GM19023 (cell line): ENCODE results near the gene CAMSAP2.
"Not testable (repeated sequence)": the region's sequence is repeated elsewhere in the genome, so short reads cannot be mapped to it uniquely, and the experiment has no call there.

Source experiments
- ATAC-seq: cut with Tn5 transposase; IDR thresholded peaks from one replicate; pipeline ENCODE4 v1.9.1; 2021; ENCODE audit warnings: mild to moderate bottlenecking, moderate library complexity; ENCODE audit not compliant: unreplicated experiment

Gene CAMSAP2

DNA sequence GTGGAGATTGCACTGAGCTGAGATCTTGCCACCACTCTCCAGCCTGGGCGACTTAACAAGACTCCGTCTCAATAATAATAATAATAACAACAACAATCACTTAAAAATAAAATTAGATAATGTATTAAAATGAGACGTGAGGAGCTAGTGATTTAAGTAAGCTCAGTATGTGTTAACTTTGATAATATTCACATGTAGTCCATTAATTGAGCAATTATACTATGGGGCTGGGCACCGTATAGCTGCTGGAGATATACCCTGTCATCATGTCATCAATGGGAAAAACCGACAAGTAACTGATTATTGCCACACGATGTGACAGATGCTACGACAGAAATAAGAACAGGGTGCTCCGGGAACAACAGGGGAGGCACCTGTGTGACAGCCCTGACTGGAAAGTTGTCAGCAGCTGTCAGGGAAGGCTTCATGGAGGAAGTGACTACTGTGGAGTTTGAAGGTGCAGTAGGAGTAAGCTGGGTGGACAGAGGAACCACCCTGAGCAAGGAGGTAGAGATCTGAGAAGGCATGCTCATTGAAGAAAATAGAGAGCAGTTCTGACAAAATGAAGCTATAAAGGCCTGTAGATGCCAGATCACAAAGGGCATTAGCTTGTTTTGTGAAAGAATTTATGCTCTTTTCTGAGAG is 924 bp upstream of the CAMSAP2 start:
- no peak for ATAC-seq

DNA sequence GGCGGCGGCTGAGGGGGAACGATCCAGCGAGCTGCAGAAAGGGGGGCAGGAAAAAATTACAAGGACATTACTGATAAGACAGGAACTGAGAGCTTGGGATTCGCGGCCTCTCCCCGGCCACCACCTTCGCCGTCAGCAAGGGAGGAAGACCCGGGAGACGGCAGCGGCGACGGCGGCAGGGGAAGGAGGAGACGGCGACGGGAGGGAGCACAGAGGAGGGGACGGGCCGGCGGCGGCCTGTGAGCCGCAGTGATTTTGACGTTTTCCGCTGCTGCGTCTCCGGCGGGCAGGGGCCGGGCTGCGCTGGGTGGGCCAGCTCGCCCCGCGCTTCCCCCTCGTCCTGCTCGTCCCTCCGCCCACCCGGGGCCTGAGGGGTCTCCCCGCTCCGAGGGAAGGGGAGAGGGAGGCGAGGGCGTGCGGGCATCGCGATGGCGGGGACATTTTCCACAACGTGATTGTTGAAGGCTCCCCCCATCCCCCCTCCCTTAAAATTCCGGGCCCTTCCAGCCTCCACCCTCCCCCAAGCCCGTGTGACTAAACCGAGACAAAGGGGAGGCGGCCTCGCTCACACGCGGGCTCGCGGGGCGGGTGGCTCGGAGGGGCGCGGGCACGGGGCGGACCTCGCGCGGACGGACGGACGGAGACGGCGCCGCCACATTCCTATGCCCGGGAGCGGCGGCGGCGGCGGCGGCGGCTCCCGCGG is 407 bp downstream of the CAMSAP2 start:
- peak; percentile 68 for ATAC-seq

DNA sequence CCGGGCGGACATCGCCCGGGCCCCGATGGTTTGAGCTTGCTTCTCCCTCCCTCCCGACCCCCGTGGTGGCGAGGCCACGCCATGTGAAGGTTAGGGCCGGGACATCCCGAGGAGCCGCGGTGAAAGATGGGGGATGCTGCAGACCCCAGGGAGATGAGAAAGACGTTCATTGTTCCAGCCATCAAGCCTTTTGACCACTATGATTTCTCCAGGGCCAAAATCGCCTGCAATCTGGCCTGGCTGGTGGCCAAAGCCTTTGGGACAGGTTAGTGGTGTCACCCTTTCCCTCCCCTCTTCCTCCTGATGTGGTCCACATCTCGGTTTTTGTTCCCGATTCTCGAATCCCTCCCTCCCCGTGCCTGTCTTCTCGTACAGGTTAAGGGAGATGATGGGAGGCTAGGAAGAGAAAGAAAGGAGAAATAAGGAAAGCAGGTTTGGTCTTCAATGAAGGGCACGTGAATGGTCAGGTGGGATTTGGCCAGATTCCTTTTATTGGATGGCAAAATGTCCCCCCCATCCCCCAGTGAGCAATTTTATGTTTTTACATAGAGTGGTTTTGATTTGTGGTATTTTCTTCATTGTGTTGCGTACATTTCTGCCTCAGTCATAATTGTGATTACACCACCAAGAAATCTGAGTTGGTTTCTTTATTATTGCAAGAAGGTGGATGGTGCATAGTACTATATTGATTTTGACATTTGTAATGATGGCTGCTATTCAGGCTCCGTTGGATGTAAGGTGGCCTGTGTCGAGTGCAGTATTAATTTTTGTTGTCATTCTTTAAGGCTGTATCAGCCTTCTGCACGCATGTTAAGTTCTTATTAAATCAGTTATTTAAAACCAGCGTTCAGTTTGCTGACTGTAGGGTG is 1.2 kb downstream of the CAMSAP2 start:
- ATAC-seq = no peak

DNA sequence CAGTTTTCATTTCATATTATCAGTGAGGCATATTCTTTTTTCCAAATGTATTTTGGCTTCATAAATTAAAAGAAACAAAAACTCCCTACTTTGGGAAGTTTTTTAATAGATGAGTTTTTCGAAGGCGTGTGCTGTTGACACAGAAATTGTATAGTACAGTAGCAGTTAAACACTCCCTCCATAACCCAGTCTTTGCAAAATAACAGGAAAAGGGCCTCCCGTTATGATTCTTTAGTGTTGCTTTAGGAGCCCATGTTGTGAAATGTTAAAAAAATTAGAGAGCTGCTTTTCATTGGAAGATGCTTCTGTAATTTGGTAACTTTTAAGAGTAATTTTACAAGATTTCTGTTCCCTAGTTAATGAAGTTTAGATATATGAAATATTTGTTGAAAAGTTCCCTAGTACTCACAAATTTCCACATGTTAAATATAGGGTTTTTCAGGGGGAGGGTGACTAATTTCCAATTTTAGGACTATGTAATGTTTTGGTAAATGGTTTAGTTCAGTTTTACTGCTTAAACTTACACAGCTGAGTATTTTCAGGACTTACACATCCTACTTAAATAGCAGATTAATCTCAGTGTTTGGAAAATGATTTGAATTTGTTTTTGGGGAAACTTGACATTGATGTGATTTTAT is 2.0 kb downstream of the CAMSAP2 start:
- ATAC-seq = no peak

DNA sequence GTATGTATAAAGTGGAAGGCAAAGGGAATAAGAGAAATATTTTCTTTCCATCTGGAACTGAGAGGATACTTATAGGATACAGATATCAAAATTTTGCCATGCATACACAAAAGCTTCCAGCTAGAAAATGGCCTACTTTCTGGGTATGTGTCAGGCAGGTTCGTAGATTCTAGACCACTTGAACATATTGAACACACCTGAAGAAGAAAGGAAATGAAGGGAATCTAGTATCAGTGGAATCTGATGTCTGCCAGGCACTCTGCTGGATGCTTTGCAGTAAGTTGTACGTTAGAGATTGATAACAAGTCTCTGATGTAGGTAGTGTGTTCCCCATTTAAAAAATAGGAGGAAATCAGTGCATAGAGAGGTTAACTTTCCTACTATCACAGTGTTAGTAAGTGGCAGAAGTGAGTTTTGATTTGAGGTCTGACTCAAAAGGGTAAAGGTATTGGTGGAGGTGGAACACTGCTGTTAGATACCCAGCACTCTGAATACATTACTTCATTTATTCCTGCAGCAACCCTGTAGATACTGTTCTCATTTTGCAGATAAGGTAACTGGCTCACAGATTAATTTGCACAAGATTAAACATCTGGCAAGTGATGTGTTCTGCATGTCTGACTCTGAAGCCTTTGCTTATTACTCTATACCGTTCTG is 3.0 kb downstream of the CAMSAP2 start:
- ATAC-seq = no peak

DNA sequence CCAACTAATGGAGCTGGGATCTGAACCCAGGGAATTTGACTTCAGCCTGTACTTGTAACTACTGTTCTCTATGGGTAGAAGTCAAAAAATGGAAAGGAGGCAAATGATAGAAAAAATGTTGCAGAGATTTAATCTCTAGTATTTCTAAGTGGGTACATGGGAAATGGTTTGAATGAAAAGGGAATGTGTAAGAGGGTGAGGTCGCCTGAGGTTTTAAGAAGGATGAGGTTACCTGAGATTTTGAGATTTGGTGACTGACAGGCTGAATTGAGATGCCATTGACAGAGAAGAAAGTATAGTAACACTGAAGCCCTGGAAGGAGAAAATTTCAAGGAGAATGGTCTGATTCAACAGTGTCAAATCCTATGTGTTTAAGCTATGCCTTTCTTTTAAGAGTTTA is 5.5 kb downstream of the CAMSAP2 start:
- ATAC-seq = no peak

DNA sequence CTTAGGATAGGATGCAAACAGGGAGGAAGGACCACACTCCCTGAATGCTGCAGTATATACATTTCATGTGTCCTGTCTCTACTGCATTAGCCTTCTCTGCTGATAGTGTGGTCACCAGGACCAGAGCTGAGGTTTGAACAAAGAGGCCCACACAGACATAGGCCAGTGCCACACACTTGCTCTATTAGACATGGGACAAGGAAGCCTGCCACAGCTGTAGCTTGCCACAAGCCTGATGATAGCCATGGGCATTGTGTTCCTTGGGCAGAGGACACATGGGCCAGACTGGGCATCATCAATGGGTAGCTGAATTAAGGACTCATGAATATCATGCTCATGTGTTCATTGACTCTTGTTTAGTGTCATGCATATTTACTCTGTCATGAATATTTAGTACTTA is 10.4 kb downstream of the CAMSAP2 start:
- no peak for ATAC-seq

DNA sequence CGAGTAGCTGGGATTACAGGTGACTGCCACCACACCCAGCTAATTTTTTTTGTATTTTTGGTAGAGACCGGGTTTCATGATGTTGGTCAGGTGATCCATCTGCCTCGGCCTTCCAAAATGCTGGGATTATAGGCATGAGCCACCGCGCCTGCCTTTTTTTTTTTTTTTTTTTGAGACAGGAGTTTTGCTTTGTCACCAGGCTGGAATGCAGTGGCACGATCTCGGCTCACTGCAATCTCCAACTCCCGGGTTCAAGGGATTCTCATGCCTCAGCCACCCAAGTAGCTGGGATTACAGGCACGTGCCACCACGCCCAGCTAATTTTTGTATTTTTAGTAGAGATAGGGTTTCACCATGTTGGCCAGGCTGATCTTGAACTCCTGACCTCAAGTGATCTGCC is 12.1 kb downstream of the CAMSAP2 start:
- ATAC-seq = not testable (repeated sequence)

DNA sequence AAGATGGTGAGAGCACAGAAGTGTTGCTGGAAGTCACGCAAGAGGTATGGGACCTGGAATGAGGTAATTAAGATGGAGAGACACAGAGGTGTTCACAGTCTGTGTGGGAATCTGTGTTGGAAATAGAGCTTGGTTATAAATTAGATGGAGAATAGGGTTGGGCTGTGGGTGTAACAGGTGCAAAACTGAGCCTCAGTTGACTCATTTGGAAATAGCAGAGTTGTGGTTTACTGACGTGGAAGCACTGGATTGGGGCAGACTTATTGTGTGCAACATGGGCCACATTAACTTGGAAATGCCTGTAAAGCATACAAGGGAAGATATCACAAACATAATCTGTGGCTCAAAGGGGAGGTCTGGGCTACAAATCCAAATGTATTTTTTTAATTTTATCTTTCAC is 13.0 kb downstream of the CAMSAP2 start:
- peak; percentile 89 for ATAC-seq

DNA sequence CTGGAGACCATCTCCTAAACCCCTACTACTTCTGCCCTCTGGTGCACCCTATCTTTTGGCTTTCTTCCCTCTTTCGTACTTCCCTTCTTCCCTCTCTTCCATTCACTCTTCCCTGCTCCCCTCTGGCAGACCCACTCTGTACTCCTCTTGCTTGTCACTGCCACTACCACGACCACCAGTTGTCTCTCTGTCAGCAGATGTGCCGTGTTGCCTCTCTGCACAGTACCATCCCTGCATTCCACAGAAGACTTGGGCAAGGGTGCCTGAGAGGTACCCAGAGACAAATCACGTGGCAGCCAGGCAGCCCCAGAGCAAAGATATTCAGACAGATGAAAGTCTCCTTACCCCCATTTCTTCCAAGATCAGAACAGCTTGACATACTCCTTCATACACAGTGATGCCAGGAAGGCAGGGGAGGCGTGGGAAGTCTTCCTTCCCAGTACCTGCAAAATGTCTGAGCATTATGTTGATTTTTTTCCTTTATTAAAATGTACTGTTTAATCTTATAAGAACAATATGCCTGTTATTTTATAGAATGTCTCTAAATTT is 15.0 kb downstream of the CAMSAP2 start:
- no peak for ATAC-seq

DNA sequence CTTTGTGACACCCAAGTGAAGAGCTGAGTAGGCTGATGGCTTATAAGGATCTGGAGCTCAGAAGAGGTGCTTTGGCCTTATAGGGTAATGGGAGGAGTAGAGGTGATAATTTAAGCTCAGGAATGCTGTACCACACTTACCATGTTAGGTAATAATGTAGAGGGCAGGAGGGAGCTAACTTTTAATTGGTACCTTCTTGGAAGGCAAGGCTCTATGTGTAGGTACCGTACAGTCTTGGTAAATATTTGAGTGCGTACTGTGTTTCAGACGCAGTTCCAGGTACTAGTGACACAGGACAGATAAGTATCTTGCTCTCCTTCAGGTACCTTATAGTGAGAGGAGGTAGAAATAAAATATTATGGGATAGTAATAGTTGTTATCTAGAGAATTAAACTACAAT is 16.8 kb downstream of the CAMSAP2 start:
- ATAC-seq = no peak

DNA sequence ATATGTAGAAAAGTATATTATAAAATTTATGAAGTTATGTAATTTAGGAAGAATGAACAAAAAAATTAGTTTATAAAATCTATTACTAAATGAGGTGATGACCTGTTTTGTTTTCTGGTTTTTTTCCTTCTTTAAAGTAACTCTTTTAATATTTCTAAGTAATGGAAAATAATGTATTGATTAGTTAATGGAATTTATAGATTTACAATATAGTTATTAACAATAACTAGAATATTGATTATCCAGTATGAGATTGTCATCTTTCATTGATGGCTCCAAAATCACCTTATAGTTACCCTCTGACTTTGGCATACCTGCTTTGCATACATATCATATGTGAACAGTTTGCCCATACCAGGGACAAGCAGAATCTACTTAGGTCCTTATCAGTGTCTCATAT is 23.4 kb downstream of the CAMSAP2 start:
- ATAC-seq = no peak

DNA sequence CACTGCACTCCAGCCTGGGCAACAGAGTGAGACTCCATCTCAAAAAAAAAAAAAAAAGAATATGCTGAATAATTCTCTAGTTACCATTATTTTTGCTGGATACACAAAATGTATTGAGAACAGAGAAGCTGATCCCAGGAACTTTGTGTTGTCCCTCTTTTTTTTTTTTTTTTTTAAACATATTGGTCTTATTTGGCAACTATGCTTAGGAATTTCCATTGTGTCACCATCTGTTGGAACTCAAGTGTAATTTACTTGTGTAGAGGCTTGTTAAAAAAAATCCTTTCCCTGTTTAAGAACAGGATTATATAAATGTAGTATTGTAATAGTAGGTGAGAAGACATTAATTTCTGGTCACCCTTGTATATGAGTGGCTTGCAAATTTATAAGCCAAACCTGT is 28.6 kb downstream of the CAMSAP2 start:
- no peak for ATAC-seq

DNA sequence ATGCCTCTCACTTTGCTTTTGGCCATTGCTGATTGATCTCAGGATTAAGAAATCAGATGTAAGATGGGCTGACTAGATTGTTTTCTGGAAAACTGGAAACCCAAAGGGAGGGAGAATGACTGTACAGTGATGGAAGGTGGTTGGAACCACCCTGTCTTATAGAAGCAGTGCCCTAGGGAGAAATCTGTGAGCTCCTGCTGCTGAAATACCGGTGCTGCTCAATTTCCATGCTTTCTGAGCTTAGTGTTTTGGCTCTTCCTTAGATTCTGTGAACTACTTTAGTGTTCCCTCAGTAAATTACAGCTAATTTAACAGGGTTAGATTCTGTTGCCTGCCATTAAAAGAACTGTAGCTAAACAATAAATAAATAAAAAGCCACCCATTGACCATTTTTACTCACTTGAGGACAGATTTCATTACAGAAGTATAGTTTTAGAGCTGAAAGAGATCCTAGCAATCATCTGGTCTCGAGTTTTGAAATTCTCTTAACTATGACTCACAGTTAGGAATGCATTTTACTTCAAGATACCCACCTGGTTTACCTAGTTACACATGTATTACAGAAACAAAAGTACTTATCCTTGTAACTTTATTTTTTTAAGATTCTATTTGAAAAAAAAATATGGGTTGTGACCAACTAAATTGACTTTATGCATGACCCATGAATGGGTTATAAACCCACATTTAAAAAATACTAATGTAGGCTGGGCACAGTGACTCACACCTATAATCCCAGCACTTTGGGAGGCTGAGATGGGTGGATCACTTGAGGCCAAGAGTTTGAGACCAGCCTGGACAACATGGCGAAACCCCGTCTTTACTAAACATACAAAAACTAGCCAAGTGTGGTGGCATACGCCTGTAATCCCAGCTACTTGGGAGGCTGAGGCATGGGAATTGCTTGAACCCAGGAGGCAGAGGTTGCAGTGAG is 33.2 kb downstream of the CAMSAP2 start:
- no peak for ATAC-seq

DNA sequence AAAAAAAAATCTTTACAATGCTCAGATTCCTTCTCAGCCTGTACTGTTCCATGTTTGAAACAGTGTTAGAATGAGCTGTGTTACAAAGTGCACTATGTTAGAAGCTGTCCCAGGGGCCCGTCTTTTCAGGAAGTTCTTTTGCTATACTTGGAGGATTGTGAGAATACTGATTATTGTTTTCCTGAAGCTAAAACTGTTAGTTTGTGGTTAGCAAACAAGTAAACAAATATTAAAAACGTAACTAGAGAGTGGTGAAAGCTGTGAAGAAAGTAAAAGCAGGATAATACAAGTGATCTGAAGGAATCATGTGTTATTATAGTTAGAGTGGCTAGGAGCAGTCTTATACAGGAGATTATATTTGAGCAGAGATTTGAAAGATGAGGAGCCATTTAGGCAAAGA is 35.6 kb downstream of the CAMSAP2 start:
- no peak for ATAC-seq

DNA sequence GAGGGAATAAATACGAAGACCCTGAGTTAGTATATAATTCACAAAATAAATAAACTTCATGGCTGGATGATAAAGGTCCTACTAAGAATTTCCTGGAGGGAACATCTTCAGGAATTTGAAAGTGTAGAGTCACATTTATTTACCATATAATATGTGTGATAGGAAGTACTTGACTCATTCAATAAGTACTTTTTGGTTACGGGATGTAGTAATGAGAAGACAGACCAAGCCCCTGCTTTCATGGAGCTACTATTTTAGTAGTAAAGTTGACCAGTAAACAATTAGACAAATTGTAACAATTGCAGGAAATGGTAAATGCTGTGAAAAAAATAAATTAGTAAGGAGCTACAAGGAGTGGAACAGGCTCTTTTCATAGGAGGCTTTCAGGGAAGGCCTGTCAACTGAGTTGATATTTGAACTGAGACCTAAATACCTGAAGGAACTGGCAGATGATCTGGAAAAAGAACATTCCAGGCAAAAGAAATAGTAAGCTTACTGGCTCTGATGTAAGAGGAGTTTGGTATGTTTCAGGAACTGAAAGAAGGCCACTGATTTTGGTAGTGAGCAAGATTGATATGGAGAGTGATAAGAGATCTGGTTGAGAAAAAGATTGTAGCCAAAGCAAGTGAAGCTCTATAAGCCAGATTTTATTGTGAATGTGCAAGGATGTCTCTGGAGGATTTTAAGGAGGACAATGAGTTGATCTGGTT is 36.2 kb downstream of the CAMSAP2 start:
- no peak for ATAC-seq

DNA sequence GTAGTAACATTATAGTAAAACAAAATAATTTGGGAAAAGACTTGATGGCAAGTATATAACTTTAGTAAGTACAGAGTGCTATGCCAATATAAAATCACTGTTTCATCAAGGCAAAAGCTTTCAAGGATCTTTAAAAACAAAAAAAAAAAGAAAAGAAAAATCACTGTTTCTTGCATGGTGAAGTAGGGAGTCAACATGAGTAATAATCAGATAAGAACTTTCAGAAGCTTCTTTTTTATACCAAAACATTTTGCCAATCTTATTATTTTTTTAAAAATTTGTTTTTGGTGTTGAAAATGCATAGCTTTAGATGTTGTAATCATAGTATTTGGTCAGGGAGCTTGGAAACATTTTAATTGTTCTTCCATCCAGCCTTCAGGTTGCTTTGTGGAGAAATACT is 37.2 kb downstream of the CAMSAP2 start:
- no peak for ATAC-seq

DNA sequence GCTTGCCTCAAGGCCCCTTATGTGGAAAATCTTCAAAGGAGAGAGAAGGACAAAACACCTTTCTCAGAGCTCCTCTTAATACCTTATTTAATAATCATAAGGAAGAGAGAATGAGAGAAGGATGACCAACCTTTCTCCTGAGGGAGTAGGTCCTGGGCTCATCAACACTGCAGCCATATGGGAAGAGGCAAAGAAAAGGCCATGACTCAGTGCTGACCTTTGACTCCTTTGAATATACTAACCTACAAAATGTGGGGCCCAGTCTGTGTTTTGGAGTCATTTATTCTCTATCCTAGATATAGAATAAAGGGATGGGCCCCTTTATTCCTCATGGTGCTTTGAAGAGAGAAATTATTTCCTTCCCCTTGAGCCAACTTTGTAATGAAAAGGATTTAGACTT is 38.3 kb downstream of the CAMSAP2 start:
- ATAC-seq = no peak

DNA sequence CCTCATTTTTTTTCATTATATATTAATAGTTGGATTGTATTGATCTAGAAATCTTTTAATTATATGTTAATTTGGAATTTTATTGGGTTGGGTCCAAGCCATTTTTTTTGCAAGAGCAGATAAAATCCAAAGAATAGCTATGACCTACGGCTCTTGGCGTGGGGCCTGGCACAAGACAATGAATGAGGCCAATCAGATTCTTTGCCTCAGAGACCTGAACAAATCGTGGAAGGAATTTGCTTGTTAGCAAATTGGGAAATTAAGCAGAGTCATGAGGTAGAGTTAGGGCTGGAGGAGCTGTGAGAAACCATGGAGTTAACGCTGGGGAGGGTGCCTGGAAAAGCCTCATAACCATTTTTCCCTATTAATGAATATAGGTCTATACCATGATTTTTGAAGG is 40.1 kb downstream of the CAMSAP2 start:
- no peak for ATAC-seq
